ENCODE measurements around the gene CTF1. TPM values are rescaled to one million over a fixed set of nuclear protein-coding genes. Genes with fewer than 3 reads are reported as not detected.
A peak's percentile ranks its signal among the peaks of the same experiment; 100 is the strongest.
"Not testable (repeated sequence)": the region's sequence is repeated elsewhere in the genome, so short reads cannot be mapped to it uniquely, and the experiment has no call there.

CTF1 gene
- total RNA-seq, 1 donor from 2014 or later: 0.62 TPM

- intact Hi-C loops (cut with micrococcal nuclease): no loop called here
- ChIA-PET CTCF (no interaction called here), POLR2A (no interaction called here)
- H3K27me3 Mint-ChIP-seq: no peaks in the 10 kb centered on the region
- H3K27ac Mint-ChIP-seq: no peak overlapping the region
- DNase-seq (no peak), ATAC-seq (ENCODE audit: low read depth) (no peak)
- TF ChIP-seq CTCF (IDR thresholded peaks at IDR 0.05): no peak
- peaks cover 38% of the 10 kb centered on the region for H3K36me3 Mint-ChIP-seq (ENCODE audit: low read depth)
- peaks cover 36% of the 10 kb centered on the region for H3K4me1 Mint-ChIP-seq
- H3K9me3 Mint-ChIP-seq: no peaks in the 10 kb centered on the region
- no peak overlapping the region for H3K4me3 Mint-ChIP-seq
Observed at GRCh38 chr16:30888856-30889499, 7.4 kb upstream of the CTF1 start.

- H3K4me3 Mint-ChIP-seq: no peak overlapping the region
- no peak overlapping the region for H3K27ac Mint-ChIP-seq
- no peaks in the 10 kb centered on the region for H3K9me3 Mint-ChIP-seq
- DNase-seq (no peak), ATAC-seq (ENCODE audit: low read depth) (no peak)
- intact Hi-C loops (cut with micrococcal nuclease): loop anchor here (5.0 kb wide), 1 partner anchor 127 kb away; the partner anchor contains the start of genes CFAP119 and RNF40
- H3K4me1 Mint-ChIP-seq: peaks cover 36% of the 10 kb centered on the region
- ChIA-PET CTCF (no interaction called here), POLR2A (no interaction called here)
- no peak for TF ChIP-seq CTCF (IDR thresholded peaks at IDR 0.05)
- H3K27me3 Mint-ChIP-seq: no peaks in the 10 kb centered on the region
- peaks cover 38% of the 10 kb centered on the region for H3K36me3 Mint-ChIP-seq (ENCODE audit: low read depth)
Observed at GRCh38 chr16:30889721-30890120, 6.7 kb upstream of the CTF1 start.

- H3K36me3 Mint-ChIP-seq (ENCODE audit: low read depth): peaks cover 33% of the 10 kb centered on the region
- peaks cover 36% of the 10 kb centered on the region for H3K4me1 Mint-ChIP-seq
- DNase-seq; ATAC-seq (ENCODE audit: low read depth); H3K27ac Mint-ChIP-seq; H3K4me3 Mint-ChIP-seq; H3K27me3 Mint-ChIP-seq; H3K9me3 Mint-ChIP-seq: not testable (repeated sequence)
- intact Hi-C loops (cut with micrococcal nuclease): loop anchor here (5.0 kb wide), 1 partner anchor 129 kb away; the partner anchor contains the start of genes CFAP119 and RNF40
- ChIA-PET CTCF (interaction anchor here (2.0 kb wide), 1 partner anchor 46 kb away, joined by 7 read pairs; no protein-coding TSS in a partner anchor), POLR2A (interaction anchor here (0.6 to 2.8 kb wide), 4 partner anchors 16 to 233 kb away, joined by 6 to 27 read pairs (median 10); partner anchors contain the start of genes FBRS and KAT8)
Observed at GRCh38 chr16:30891043-30891823, 5.2 kb upstream of the CTF1 start.

- ATAC-seq (ENCODE audit: low read depth) (no peak), DNase-seq (no peak)
- intact Hi-C loops (cut with micrococcal nuclease): loop anchor here (5.0 kb wide), 1 partner anchor 131 kb away; the partner anchor contains the start of genes CFAP119 and RNF40
- H3K4me1 Mint-ChIP-seq: peaks cover 50% of the 10 kb centered on the region
- peak overlapping the region; percentile 80 for H3K27ac Mint-ChIP-seq
- H3K27me3 Mint-ChIP-seq: no peaks in the 10 kb centered on the region
- no peak for TF ChIP-seq CTCF (IDR thresholded peaks at IDR 0.05)
- peak overlapping the region; percentile 84 for H3K4me3 Mint-ChIP-seq
- ChIA-PET CTCF (interaction anchor here (1.0 to 2.0 kb wide), 3 partner anchors 9 to 48 kb away, joined by 4 to 11 read pairs (median 7); no protein-coding TSS in a partner anchor), POLR2A (interaction anchor here (0.6 to 2.8 kb wide), 7 partner anchors 8 to 242 kb away, joined by 3 to 27 read pairs (median 4); partner anchors contain the start of genes FBRS and FBXL19)
- no peaks in the 10 kb centered on the region for H3K9me3 Mint-ChIP-seq
- H3K36me3 Mint-ChIP-seq (ENCODE audit: low read depth): peaks cover 26% of the 10 kb centered on the region
Observed at GRCh38 chr16:30892670-30893416, 3.6 kb upstream of the CTF1 start.

GRCh38 chr16:30893417-30893743 lies 3.0 kb upstream of the CTF1 start:
- intact Hi-C loops (cut with micrococcal nuclease): loop anchor here (5.0 kb wide), 1 partner anchor 131 kb away; the partner anchor contains the start of genes CFAP119 and RNF40
- ChIA-PET CTCF (interaction anchor here (1.0 to 1.9 kb wide), 2 partner anchors 9 to 49 kb away, joined by 4 to 11 read pairs; no protein-coding TSS in a partner anchor), POLR2A (interaction anchor here (0.6 to 2.8 kb wide), 6 partner anchors 8 to 243 kb away, joined by 3 to 27 read pairs (median 4); partner anchors contain the start of gene FBXL19)
- peaks cover 50% of the 10 kb centered on the region for H3K4me1 Mint-ChIP-seq
- H3K27me3 Mint-ChIP-seq: no peaks in the 10 kb centered on the region
- peak overlapping the region; percentile 84 for H3K4me3 Mint-ChIP-seq
- peaks cover 24% of the 10 kb centered on the region for H3K36me3 Mint-ChIP-seq (ENCODE audit: low read depth)
- TF ChIP-seq CTCF (IDR thresholded peaks at IDR 0.05): no peak
- H3K27ac Mint-ChIP-seq: peak overlapping the region; percentile 80
- H3K9me3 Mint-ChIP-seq: no peaks in the 10 kb centered on the region
- ATAC-seq (ENCODE audit: low read depth) (no peak), DNase-seq (no peak)

Data from activated B cell treated with CpG ODN at 0.5 μM for 24 hours (primary cell).